Ascending aorta (tissue), 2 donors: Measurements from ENCODE around the gene RGS13. TPM values are rescaled to one million over a fixed set of nuclear protein-coding genes. Genes with fewer than 3 reads are reported as not detected.

ENCODE experiments used
- DNase-seq, 2 donors: peaks; one replicate each; pipeline ENCODE4 v3.0.0-alpha.2; 2019; ENCODE audit warnings: low spot score in 2 of 2
- H3K27ac ChIP-seq, 2 donors: fragments of 200-600 bp; sonication (generic); one replicate each; pipeline ENCODE4 v1.5.1; 2016 to 2017; ENCODE audit warnings: mild to moderate bottlenecking in 1 of 2
- H3K27me3 ChIP-seq: fragments of 200-600 bp; sonication (generic); one replicate; pipeline ENCODE4 v1.5.1; 2017
- H3K36me3 ChIP-seq, 2 donors: fragments of 200-600 bp; sonication (generic); one replicate each; pipeline ENCODE4 v1.5.1; 2016
- H3K4me1 ChIP-seq, 2 donors: fragments of 200-600 bp; sonication (generic); one replicate each; pipeline ENCODE4 v1.5.1; 2016 to 2017; ENCODE audit warnings: mild to moderate bottlenecking in 1 of 2
- H3K4me3 ChIP-seq, 2 donors: fragments of 200-600 bp; sonication (generic); one replicate each; pipeline ENCODE4 v1.5.1; 2016 to 2017; ENCODE audit warnings: mild to moderate bottlenecking in 1 of 2
- H3K9me3 ChIP-seq, 2 donors: fragments of 200-600 bp; sonication (generic); one replicate each; pipeline ENCODE4 v1.5.1; 2016
- CTCF ChIP-seq, 3 experiments: fragments of 200-600 bp in 2 of 3; fragments of 450-650 bp in 1 of 3; sonication (generic) in 2 of 3; IDR thresholded peaks; one replicate each; pipeline ENCODE4 v1.5.1; 2016 to 2019; ENCODE audit warnings: antibody characterized with exemption in 3 of 3, mild to moderate bottlenecking in 1 of 3, moderate library complexity in 1 of 3
- intact Hi-C: fragments of 100-400 bp; cut with DNase I; formaldehyde crosslinking; loops from one replicate; pipeline ENCODE4 v1.15.1; 2023
- total RNA-seq: library from RNA; depleted of rRNA; stranded (reverse); fragments of >200 nt; gene quantifications from one replicate; pipeline ENCODE4 v1.1.0, GENCODE V29; 2016

The RGS13 gene
- total RNA-seq, 1 donor from 2014 or later = not detected

- TF ChIP-seq CTCF (IDR thresholded peaks at IDR 0.05) = no peak
- intact Hi-C loops = no loop called here
These were observed 3.1 kb upstream of the RGS13 start for GRCh38 chr1:192632641-192633532.

GRCh38 chr1:192633533-192634253 lies 2.3 kb upstream of the RGS13 start:
- no peak overlapping the region for H3K27ac ChIP-seq
- no peak for DNase-seq
- no peak overlapping the region for H3K4me3 ChIP-seq
- peaks cover 0 to 4% of the 10 kb centered on the region in 2 donors for H3K4me1 ChIP-seq
- TF ChIP-seq CTCF (IDR thresholded peaks at IDR 0.05) = no peak
- H3K9me3 ChIP-seq = no peaks in the 10 kb centered on the region
- no peaks in the 10 kb centered on the region for H3K36me3 ChIP-seq
- no peaks in the 10 kb centered on the region for H3K27me3 ChIP-seq
- intact Hi-C loops = no loop called here

More at GRCh38 chr1:192632641-192633532, 3.1 kb upstream of the RGS13 start:
- Histone ChIP-seq H3K27me3 (no peaks in the 10 kb centered on the region), H3K36me3 (no peaks in the 10 kb centered on the region), H3K4me1 (peaks cover 0 to 4% of the 10 kb centered on the region in 2 donors), H3K4me3 (no peak overlapping the region), H3K27ac (no peak overlapping the region), H3K9me3 (no peaks in the 10 kb centered on the region)
- no peak for DNase-seq

GRCh38 chr1:192635041-192635440 lies 906 bp upstream of the RGS13 start:
- H3K4me3 ChIP-seq = no peak overlapping the region
- no peak overlapping the region for H3K27ac ChIP-seq
- TF ChIP-seq CTCF (IDR thresholded peaks at IDR 0.05) = no peak
- no peaks in the 10 kb centered on the region for H3K4me1 ChIP-seq
- intact Hi-C loops = no loop called here
- H3K27me3 ChIP-seq = no peaks in the 10 kb centered on the region
- no peak for DNase-seq
- no peaks in the 10 kb centered on the region for H3K9me3 ChIP-seq
- H3K36me3 ChIP-seq = no peaks in the 10 kb centered on the region

GRCh38 chr1:192639607-192640368 lies 3.8 kb downstream of the RGS13 start:
- no peaks in the 10 kb centered on the region for H3K27me3 ChIP-seq
- H3K9me3 ChIP-seq = no peaks in the 10 kb centered on the region
- intact Hi-C loops = no loop called here
- DNase-seq = no peak
- TF ChIP-seq CTCF (IDR thresholded peaks at IDR 0.05) = no peak
- no peak overlapping the region for H3K27ac ChIP-seq
- H3K4me1 ChIP-seq = no peaks in the 10 kb centered on the region
- no peaks in the 10 kb centered on the region for H3K36me3 ChIP-seq
- H3K4me3 ChIP-seq = no peak overlapping the region

- H3K27ac ChIP-seq = no peak overlapping the region
- intact Hi-C loops = no loop called here
- no peaks in the 10 kb centered on the region for H3K9me3 ChIP-seq
- H3K4me3 ChIP-seq = no peak overlapping the region
- no peaks in the 10 kb centered on the region for H3K4me1 ChIP-seq
- TF ChIP-seq CTCF (IDR thresholded peaks at IDR 0.05) = no peak
- H3K27me3 ChIP-seq = no peaks in the 10 kb centered on the region
- H3K36me3 ChIP-seq = no peaks in the 10 kb centered on the region
- no peak for DNase-seq
These were observed 16.2 kb downstream of the RGS13 start for GRCh38 chr1:192652159-192652558.
